Putamen (tissue), 1 donor: ENCODE measurements around the gene UBA3.

Experiments
- DNase-seq: peaks from one replicate; pipeline ENCODE4 v3.0.0-alpha.2; 2016; ENCODE audit warnings: low spot score

UBA3 gene

DNA sequence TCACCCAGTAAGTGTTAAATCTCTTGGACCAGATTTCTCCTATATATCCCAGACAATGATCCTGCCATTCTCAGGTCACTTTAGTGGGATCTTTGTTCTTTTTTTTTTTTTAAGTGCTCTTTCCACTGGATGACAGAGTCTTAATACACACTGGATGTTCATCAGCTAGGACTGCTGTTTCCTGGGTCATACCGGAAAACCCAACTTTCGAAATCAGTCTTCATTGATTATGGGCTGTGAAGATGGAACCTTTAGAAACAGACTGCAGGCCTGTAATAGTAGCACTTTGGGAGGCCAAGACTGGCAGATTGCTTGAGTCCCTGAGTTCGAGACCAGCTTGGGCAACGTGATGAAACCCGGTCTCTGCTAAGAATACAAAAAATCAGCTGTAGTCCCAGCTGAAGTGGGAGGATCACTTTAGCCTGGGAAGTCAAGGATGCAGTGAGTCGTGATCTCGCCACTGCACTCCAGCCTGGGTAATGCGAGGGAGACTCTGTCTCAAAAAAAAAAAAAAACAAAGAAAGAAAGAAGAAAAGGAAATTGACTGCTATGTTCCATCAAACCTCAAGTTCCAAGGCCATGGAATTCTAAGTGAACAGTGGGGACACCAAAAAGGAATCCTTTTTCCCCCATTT lies 69.0 kb downstream of the UBA3 start:
- no peak for DNase-seq

DNA sequence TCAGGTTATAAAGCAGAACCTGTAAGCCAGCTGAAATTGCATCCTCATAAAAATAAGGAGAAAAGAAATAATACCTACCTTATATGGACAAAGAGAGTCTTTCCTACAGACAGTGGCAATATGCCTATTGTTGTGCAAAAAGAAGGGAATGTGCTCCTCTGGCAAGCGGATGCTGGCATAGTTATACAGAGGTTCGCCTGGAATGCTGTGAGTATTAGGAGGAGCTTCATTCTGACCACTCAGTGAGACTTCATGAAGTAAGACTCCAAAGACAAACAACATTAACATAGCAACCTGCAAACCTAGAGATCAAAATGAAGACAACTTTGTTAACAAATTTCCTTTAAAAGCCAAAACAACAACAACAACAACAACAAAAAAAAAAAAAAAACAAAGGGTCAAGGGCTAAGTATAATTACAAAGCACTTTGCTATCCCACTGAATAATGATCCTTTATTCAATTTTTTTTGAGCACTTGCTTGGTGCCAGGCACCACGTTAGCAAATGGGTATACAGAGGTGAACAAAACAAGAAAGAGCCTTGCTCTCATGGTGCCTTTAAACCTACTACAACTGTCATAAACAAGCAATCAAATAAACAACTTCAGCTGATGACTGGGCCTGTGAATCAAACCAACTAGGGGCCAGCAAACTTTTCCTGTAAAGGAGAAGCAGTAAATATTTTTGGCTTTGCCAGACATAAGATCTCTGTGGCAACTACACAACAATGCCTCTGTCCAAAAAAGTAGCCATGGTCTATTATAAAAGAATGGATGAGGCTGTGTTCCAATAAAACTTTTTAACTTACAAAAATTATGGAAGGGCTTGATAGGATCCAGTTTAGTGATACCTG lies 70.4 kb downstream of the UBA3 start:
- DNase-seq, result no peak

DNA sequence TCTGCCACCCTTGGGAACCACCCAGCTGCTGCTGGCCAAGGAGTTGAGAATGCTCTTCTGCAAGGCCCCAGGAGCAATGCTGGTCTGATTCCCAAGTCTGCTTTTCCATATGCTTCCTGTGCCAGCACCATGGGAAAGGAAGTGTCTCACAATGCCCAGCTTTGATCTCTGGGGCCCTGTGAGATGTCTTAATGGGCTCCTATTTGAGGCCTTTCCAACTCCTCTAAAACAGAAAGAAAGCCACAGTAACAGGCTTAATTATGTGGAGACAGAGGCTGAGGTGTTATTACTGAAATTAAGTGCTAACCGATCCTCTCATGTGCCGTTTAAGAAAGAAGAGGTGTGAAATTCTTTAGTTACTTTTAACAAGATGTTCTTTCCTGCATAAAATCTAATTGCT lies 71.2 kb downstream of the UBA3 start:
- no peak for DNase-seq

DNA sequence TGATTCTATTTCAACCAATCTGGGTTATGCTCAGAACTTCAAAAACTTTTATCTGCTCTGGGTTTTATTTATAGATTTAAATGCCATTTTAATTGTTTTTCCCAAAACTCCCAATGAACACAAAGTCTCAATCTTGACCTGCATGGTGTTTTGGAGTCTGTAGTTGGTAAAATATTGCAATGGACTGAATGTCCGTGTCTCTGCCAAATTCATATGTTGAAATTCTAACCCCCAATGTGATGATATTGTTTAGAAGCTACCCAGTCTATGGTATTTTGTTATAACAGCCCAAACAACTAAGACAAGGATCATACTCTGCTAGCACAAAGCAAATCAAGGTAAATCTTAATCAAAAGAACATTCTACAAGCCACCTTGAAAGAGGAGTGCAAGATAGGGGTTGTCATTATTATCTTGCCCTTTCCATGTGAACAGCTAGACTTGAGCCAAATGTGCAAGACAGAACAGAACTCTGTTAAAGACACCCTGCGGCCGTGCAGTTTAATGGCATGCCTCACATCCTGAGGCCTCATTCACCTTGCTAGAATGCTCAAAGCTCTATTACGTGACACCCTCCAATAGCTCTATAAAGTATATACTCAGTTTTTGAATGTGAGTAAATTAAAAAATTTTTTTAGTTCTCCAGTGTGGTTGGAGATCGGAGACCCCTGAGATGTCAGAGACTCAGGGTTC lies 74.2 kb downstream of the UBA3 start:
- DNase-seq, result no peak

DNA sequence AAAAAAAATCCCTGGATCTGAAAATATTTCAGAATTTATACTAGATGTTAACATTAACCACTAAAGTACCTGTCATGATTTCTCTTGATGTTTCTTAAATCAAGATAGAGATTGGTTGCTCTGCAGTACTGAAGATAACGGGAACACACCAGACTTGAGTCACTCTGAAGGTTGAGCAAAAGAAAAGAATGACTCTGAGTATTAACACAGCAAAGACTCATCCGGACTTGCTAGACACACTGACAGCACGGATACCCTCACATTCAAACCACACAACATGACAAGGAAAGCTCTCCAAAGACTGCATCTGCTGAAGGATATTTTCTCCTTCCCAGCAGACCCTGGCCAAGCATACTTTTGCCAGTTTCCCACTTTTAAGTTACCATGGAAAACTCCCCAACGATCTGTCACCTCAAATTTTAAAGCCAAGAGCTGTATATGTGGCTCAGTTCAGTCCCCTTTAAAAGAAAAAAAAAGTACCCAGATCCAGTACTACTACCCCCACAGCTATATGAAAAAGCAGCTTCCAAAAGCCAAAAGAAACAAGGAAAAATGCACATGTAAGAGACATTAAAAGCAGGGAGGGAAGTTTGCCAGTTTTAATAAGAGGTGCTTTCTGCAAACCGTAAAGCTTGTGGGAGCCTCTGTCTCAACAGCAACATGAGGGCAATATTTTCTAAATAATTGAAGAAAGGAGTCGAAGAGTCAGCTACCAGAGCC lies 74.9 kb downstream of the UBA3 start:
- DNase-seq, result no peak
